Progenitor cell of endocrine pancreas (in vitro differentiated cells): ENCODE measurements around the gene UROC1. TPM values are rescaled to one million over a fixed set of nuclear protein-coding genes. Genes with fewer than 3 reads are reported as not detected.

ENCODE experiments used
- DNase-seq: peaks from one replicate; pipeline ENCODE4 v3.0.0; 2021; ENCODE audit warnings: low spot score; ENCODE audit not compliant: unreplicated experiment
- H3K27ac Mint-ChIP-seq: 2 replicates; pipeline ENCODE4 v1.8.0; 2021; ENCODE audit warnings: mild to moderate bottlenecking, moderate library complexity, mixed read lengths
- H3K27me3 Mint-ChIP-seq: 2 replicates; pipeline ENCODE4 v1.8.0; 2021; ENCODE audit warnings: mixed read lengths
- H3K36me3 Mint-ChIP-seq: 2 replicates; pipeline ENCODE4 v1.8.0; 2022; ENCODE audit warnings: mixed read lengths; ENCODE audit not compliant: insufficient read depth
- H3K4me1 Mint-ChIP-seq: 2 replicates; pipeline ENCODE4 v1.8.0; 2021; ENCODE audit warnings: low read depth, mixed read lengths
- H3K4me3 Mint-ChIP-seq: 2 replicates; pipeline ENCODE4 v1.8.0; 2021; ENCODE audit warnings: low read depth, mild to moderate bottlenecking, moderate library complexity, mixed read lengths
- H3K9me3 Mint-ChIP-seq: 2 replicates; pipeline ENCODE4 v1.8.0; 2021; ENCODE audit warnings: low read depth, mixed read lengths
- total RNA-seq: library from RNA; stranded (reverse); gene quantifications from 2 replicates; pipeline ENCODE4 v1.2.1, GENCODE V29; 2021
- TF ChIP-seq, protein P1 (sequence below): fragments of 200-600 bp; sonication (generic); IDR thresholded peaks from one replicate; pipeline ENCODE4 v1.5.0; 2021; ENCODE audit warnings: antibody characterized with exemption, mild to moderate bottlenecking; ENCODE audit not compliant: unreplicated experiment

UROC1 gene
- total RNA-seq, 1 donor from 2014 or later = not detected

DNA sequence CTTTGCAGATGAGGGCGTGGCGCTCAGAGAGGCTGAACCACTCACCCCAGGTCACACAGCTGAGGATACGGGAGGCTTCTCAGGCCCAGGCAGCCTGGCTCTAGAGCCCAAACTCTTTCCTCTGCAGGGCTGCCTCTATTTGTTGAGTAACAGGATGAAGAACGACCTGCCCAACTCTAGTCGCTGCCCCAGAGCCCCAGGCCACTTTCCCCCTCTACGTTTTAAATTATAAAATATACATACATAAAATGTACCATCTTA is 22.7 kb downstream of the UROC1 start:
- Mint-ChIP-seq H3K27me3 (peaks cover 13% of the 10 kb centered on the region), H3K4me3 (no peak overlapping the region), H3K36me3 (no peaks in the 10 kb centered on the region), H3K27ac (no peak overlapping the region), H3K9me3 (no peaks in the 10 kb centered on the region), H3K4me1 (no peaks in the 10 kb centered on the region)
- no peak for DNase-seq
- TF ChIP-seq, protein P1, sequence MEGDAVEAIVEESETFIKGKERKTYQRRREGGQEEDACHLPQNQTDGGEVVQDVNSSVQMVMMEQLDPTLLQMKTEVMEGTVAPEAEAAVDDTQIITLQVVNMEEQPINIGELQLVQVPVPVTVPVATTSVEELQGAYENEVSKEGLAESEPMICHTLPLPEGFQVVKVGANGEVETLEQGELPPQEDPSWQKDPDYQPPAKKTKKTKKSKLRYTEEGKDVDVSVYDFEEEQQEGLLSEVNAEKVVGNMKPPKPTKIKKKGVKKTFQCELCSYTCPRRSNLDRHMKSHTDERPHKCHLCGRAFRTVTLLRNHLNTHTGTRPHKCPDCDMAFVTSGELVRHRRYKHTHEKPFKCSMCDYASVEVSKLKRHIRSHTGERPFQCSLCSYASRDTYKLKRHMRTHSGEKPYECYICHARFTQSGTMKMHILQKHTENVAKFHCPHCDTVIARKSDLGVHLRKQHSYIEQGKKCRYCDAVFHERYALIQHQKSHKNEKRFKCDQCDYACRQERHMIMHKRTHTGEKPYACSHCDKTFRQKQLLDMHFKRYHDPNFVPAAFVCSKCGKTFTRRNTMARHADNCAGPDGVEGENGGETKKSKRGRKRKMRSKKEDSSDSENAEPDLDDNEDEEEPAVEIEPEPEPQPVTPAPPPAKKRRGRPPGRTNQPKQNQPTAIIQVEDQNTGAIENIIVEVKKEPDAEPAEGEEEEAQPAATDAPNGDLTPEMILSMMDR = no peak

DNA sequence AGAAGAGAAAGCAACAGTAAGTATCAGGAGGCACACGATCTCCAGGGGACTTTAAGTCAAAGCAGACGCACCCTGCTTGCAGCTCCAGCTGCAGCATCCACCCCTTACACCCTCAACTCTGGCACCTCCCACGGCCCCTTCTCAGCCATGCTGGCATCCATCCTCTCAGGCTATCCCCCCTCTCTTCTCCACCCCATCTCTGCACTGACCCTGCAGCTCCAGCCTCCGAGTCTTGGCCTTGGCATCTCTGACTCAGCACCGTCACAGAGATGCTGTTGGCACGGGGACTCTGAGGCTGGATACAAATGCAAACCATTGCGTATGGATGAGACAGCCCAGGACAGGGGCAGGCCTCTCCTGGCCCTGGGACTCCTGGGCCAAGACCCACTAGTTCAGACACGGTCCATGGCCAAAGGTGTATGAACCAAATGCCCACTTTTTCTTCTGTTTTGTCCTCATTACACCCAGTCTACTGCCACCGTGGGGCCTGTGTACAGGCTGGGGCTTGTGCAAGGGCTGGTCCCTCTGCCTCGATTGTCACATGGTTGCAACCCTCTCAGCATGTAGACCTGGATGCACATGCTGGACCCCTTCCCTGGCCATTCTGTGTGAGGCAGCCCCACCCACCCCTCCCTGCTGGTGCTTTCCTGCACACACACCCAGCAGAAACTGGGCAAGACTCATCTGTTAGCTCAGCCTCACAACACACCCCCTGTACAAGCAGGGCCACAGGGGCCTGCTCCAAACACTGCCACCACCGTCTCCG is 23.2 kb downstream of the UROC1 start:
- Mint-ChIP-seq H3K27me3 (peaks cover 15% of the 10 kb centered on the region), H3K36me3 (no peaks in the 10 kb centered on the region), H3K4me3 (no peak overlapping the region), H3K4me1 (no peaks in the 10 kb centered on the region), H3K9me3 (no peaks in the 10 kb centered on the region), H3K27ac (no peak overlapping the region)
- DNase-seq = no peak
- TF ChIP-seq, protein P1 = no peak

DNA sequence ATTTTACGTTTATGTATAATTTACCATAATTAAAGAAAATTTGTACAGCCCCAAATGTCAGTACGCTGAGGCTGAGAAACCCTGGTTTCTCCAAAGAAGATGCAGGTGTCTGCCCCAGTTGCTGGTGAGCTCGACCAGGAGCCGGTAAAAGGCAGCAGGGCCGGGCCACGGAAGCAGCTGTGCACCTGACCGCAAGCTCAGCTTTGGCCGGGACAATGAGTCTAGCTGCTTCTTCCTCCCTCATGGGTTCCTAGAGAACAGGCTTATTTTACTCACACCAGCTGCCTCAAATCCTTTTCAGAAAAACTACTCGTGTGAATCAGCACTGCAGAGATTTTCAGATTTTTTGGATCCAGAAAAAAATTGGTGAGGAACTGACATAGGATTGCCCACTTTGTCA is 23.8 kb downstream of the UROC1 start:
- Mint-ChIP-seq H3K27me3 (peaks cover 17% of the 10 kb centered on the region), H3K4me1 (no peaks in the 10 kb centered on the region), H3K9me3 (no peaks in the 10 kb centered on the region), H3K4me3 (no peak overlapping the region), H3K36me3 (no peaks in the 10 kb centered on the region), H3K27ac (no peak overlapping the region)
- TF ChIP-seq, protein P1 = no peak
- DNase-seq = no peak

DNA sequence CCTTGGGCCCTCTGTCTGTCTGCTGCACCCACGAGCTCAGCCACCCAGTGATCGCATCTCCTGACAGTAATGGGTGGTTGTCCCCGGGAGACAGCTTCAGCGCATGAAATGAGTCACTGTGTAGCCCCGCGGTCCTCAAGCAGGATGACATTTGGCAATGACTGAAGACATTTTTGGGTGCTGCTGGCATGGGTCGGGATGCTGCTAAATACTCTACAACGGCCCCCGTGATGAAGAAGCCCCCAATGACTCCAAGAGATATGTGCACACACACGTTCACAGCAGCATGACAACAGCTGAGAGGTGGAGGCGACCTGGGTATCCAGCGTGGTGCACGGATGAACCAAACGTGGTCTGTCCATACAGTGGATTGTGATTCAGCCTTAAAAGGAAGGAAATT is 24.5 kb downstream of the UROC1 start:
- DNase-seq = no peak
- Mint-ChIP-seq H3K36me3 (no peaks in the 10 kb centered on the region), H3K4me3 (no peak overlapping the region), H3K27me3 (peaks cover 20% of the 10 kb centered on the region), H3K9me3 (no peaks in the 10 kb centered on the region), H3K27ac (no peak overlapping the region), H3K4me1 (no peaks in the 10 kb centered on the region)
- TF ChIP-seq, protein P1 = no peak

DNA sequence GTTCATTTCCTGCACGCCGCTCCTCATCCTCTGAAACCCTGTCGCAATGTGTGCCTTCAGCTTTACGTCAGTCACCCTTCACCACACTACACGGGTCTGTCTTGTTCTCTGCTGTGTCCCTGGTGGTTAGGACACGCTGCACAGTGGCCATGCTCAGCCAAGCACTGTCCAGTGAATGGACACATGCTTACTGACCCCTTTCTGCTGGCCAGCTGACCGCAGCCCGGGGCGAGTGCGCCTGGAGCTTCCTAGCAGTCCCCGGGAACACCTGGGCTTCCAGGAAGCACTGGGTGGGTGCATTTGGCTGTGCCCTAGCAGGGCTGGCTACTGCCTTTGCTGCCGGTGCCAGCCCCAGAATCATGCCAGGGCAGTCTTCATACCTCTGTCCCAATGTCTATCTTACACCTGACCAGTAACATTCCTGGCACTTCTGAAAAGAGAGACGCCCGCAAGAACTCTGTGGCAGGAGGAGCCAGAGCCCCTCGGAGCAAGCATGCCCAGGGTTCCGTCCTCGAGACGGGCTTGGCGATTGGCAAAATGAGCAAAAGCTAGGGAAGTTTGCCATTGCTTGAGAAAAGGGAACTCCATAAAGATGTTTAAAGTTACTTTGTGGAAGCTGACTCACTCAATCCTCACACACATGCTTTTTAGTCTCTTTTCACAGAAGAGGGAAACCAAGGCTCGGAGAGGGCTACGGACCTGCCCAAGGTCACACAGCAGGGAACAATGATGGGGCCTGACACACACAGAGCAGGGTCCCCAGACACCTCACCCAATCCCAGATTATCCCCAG is 26.2 kb downstream of the UROC1 start:
- no peaks in the 10 kb centered on the region for H3K4me1 Mint-ChIP-seq
- H3K27ac Mint-ChIP-seq = peak overlapping the region; percentile 5
- no peaks in the 10 kb centered on the region for H3K9me3 Mint-ChIP-seq
- H3K4me3 Mint-ChIP-seq = no peak overlapping the region
- DNase-seq = no peak
- H3K36me3 Mint-ChIP-seq = no peaks in the 10 kb centered on the region
- peaks cover 18% of the 10 kb centered on the region for H3K27me3 Mint-ChIP-seq
- TF ChIP-seq, protein P1 = no peak
